ENCODE data around the gene AFF2. TPM values are rescaled to one million over a fixed set of nuclear protein-coding genes. Genes with fewer than 3 reads are reported as not detected.

The AFF2 gene
- total RNA-seq, 4 donors from 2014 or later: 0.09 to 2.5 (median 0.65) TPM

- DNase-seq: no peak
- 43 to 50% methylated on average over 1 of the region's 1 CpG for WGBS, 2 donors
- TF ChIP-seq POLR2A (IDR thresholded peaks at IDR 0.05) (no peak), CTCF (IDR thresholded peaks at IDR 0.05) (no peak)
- intact Hi-C loops (cut with DNase I): no loop called here
- Histone ChIP-seq H3K4me1 (no peaks in the 10 kb centered on the region), H3K27ac (no peak overlapping the region), H3K4me3 (no peak overlapping the region), H3K27me3 (no peaks in the 10 kb centered on the region), H3K36me3 (no peaks in the 10 kb centered on the region), H3K9me3 (no peaks in the 10 kb centered on the region)
These were observed 284.8 kb downstream of the AFF2 start for GRCh38 chrX:148785256-148785655.

GRCh38 chrX:148788449-148788848, 288.0 kb downstream of the AFF2 start:
- Histone ChIP-seq H3K4me3 (no peak overlapping the region), H3K27me3 (no peaks in the 10 kb centered on the region), H3K27ac (no peak overlapping the region), H3K9me3 (no peaks in the 10 kb centered on the region), H3K36me3 (no peaks in the 10 kb centered on the region), H3K4me1 (no peaks in the 10 kb centered on the region)
- TF ChIP-seq CTCF (IDR thresholded peaks at IDR 0.05) (no peak), POLR2A (IDR thresholded peaks at IDR 0.05) (no peak)
- intact Hi-C loops (cut with DNase I): no loop called here
- 58 to 81% methylated on average over 4 of the region's 4 CpGs for WGBS, 2 donors
- DNase-seq: no peak

- Histone ChIP-seq H3K9me3 (no peaks in the 10 kb centered on the region), H3K36me3 (no peaks in the 10 kb centered on the region), H3K4me1 (no peaks in the 10 kb centered on the region), H3K27ac (no peak overlapping the region), H3K27me3 (no peaks in the 10 kb centered on the region), H3K4me3 (no peak overlapping the region)
- TF ChIP-seq CTCF (IDR thresholded peaks at IDR 0.05) (no peak), POLR2A (IDR thresholded peaks at IDR 0.05) (no peak)
- intact Hi-C loops (cut with DNase I): no loop called here
- no peak for DNase-seq
These were observed 293.9 kb downstream of the AFF2 start for GRCh38 chrX:148794350-148794749.

- intact Hi-C loops (cut with DNase I): no loop called here
- Histone ChIP-seq H3K36me3 (no peaks in the 10 kb centered on the region), H3K4me1 (no peaks in the 10 kb centered on the region), H3K4me3 (no peak overlapping the region), H3K9me3 (no peaks in the 10 kb centered on the region), H3K27me3 (no peaks in the 10 kb centered on the region), H3K27ac (no peak overlapping the region)
- 57 to 62% methylated on average over 8 of the region's 8 CpGs for WGBS, 2 donors
- DNase-seq: no peak
- TF ChIP-seq CTCF (IDR thresholded peaks at IDR 0.05) (no peak), POLR2A (IDR thresholded peaks at IDR 0.05) (no peak)
These were observed 304.4 kb downstream of the AFF2 start for GRCh38 chrX:148804579-148805355.

GRCh38 chrX:148806145-148806870, 305.9 kb downstream of the AFF2 start:
- Histone ChIP-seq H3K27me3 (no peaks in the 10 kb centered on the region), H3K4me3 (no peak overlapping the region), H3K27ac (no peak overlapping the region), H3K9me3 (no peaks in the 10 kb centered on the region), H3K4me1 (no peaks in the 10 kb centered on the region), H3K36me3 (no peaks in the 10 kb centered on the region)
- intact Hi-C loops (cut with DNase I): no loop called here
- 78 to 84% methylated on average over 7 to 17 of the region's 17 CpGs for WGBS, 2 donors
- TF ChIP-seq CTCF (IDR thresholded peaks at IDR 0.05) (no peak), POLR2A (IDR thresholded peaks at IDR 0.05) (no peak)
- DNase-seq: no peak

Measured in esophagus squamous epithelium (tissue), 5 donors.